Measurements from ENCODE around the gene BRCA2. TPM values are rescaled to one million over a fixed set of nuclear protein-coding genes. Genes with fewer than 3 reads are reported as not detected.

Gene BRCA2
- polyA plus RNA-seq, 1 experiment, result 0.91 TPM

DNA sequence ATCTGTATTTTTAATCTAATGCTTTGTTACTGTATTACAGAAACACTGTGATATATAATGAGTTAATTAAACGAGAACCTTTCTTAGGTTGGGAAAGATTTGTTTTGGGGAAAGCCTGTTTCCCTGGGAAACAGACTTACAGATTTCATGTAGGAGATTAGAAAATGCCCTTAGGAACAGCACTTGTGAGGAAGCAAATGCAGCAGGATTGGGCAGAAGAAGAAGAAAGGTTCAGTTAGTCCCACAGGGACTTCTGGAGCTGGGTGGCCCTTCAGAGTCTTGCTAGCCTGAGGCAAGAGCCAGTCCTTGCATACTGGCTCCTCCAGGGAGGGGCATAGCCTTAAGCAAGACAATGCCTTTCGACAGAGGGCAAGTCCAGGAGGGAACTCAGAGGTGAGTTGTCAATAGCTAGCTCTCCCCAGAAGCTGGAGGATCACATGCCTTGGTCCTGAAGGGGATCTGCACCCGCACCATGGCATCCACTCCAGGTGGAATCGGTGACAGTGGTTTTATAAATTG, 75.9 kb downstream of the BRCA2 start:
- DNase-seq (ENCODE audit: low read depth), result no peak
- TF ChIP-seq, protein P1, sequence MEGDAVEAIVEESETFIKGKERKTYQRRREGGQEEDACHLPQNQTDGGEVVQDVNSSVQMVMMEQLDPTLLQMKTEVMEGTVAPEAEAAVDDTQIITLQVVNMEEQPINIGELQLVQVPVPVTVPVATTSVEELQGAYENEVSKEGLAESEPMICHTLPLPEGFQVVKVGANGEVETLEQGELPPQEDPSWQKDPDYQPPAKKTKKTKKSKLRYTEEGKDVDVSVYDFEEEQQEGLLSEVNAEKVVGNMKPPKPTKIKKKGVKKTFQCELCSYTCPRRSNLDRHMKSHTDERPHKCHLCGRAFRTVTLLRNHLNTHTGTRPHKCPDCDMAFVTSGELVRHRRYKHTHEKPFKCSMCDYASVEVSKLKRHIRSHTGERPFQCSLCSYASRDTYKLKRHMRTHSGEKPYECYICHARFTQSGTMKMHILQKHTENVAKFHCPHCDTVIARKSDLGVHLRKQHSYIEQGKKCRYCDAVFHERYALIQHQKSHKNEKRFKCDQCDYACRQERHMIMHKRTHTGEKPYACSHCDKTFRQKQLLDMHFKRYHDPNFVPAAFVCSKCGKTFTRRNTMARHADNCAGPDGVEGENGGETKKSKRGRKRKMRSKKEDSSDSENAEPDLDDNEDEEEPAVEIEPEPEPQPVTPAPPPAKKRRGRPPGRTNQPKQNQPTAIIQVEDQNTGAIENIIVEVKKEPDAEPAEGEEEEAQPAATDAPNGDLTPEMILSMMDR (IDR thresholded peaks at IDR 0.05; ENCODE audit: insufficient read depth, low read depth, low read length), result no peak
- ChIA-PET CTCF (interaction anchor here (0.7 to 1.0 kb wide), 2 partner anchors 10 to 195 kb away, joined by 4 read pairs; partner anchors contain the start of gene PDS5B), POLR2A (no interaction called here)
- no peaks in the 10 kb centered on the region for H3K36me3 ChIP-seq (ENCODE audit: control insufficient read depth, insufficient read depth, low read length)
- no peaks in the 10 kb centered on the region for H3K27me3 ChIP-seq (ENCODE audit: control insufficient read depth, insufficient read depth, low read length)
- H3K4me3 ChIP-seq (ENCODE audit: low read depth, low read length), result no peak overlapping the region

DNA sequence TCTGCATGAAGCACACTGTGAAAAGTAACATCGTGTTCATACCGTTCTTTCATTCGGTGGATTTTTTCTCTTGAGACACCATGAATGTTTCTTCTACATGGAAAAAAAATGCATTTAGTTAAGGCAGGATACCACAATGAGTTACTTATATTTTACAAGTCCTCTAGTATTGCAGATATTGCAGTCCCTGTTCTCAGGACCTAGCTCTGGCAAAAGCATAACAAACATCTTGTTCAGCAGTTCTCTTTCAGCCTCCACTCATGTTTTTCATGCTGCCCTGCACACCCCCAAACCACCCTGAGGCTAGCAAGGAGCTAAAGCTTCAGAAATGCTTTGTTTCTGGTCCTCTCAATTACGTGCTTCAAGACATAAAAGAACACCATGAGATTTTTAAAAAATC, 87.8 kb downstream of the BRCA2 start:
- POLR2A ChIA-PET, result no interaction called here
- no peak for DNase-seq (ENCODE audit: low read depth)
- H3K36me3 ChIP-seq (ENCODE audit: control insufficient read depth, insufficient read depth, low read length), result no peaks in the 10 kb centered on the region
- no peaks in the 10 kb centered on the region for H3K27me3 ChIP-seq (ENCODE audit: control insufficient read depth, insufficient read depth, low read length)
- CTCF ChIA-PET, result interaction anchor here (1.0 to 1.1 kb wide), 2 partner anchors 10 to 12 kb away, joined by 3 read pairs; no protein-coding TSS in a partner anchor
- no peak overlapping the region for H3K4me3 ChIP-seq (ENCODE audit: low read depth, low read length)
- TF ChIP-seq, protein P1 (IDR thresholded peaks at IDR 0.05; ENCODE audit: insufficient read depth, low read depth, low read length), result no peak

DNA sequence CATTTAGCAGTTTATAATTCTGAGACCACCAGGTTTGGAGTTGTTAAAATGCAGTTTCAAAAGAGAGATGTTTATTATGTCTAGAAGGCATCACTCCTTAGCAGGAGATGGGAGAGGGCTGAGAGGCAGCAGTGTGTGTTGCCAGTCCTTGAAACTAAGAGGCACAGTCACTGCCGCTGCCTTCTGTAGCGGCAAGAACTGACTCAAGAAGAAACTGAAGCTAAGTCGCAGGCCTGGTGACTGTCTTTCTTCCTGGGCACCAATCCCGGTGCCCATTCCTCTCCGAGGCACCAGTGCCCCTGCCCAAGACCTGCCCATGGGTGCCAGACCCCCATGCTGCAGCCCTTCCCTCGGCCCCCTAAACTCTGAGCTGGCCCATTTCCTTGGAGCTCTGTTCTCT, 92.5 kb downstream of the BRCA2 start:
- Histone ChIP-seq H3K4me3 (ENCODE audit: low read depth, low read length) (no peak overlapping the region), H3K36me3 (ENCODE audit: control insufficient read depth, insufficient read depth, low read length) (no peaks in the 10 kb centered on the region), H3K27me3 (ENCODE audit: control insufficient read depth, insufficient read depth, low read length) (no peaks in the 10 kb centered on the region)
- TF ChIP-seq, protein P1 (IDR thresholded peaks at IDR 0.05; ENCODE audit: insufficient read depth, low read depth, low read length), result no peak
- ChIA-PET POLR2A (no interaction called here), CTCF (interaction anchor here (2.0 kb wide), 1 partner anchor 11 kb away, joined by 6 read pairs; no protein-coding TSS in a partner anchor)
- DNase-seq (ENCODE audit: low read depth), result no peak

DNA sequence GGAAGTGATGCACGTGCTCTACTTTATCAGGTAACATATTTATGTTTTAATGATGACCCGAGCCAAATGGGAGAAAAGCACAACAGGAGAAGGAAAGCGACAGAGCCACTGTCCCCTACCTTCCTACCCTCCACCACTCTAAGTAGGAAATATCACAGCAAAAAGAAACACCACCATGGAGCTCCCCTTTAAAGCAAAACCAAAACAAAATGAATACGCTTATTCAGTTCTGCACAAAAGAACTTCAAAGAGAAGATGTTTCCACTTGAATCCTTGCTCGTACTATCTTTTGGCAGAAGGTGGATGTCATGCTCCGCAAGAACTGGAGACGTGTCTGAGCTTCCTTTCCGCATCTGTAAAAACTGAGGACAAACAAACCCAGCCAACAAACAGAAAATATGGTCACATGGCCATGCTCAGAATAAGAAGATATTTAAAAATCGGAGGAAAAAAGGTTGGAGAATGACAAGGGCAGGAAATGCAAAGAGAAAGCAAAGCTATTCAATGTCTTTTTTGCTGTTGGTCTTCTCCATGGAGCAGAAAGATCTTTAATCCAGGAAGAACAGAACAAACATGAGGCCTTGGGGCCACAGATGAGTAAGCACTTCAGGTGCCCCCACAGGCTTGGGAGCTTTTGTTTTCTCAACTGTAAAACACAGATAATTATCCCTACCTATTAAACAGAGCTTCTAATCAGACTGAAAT, 93.1 kb downstream of the BRCA2 start:
- TF ChIP-seq, protein P1 (IDR thresholded peaks at IDR 0.05; ENCODE audit: insufficient read depth, low read depth, low read length), result no peak
- H3K27me3 ChIP-seq (ENCODE audit: control insufficient read depth, insufficient read depth, low read length), result no peaks in the 10 kb centered on the region
- no peak overlapping the region for H3K4me3 ChIP-seq (ENCODE audit: low read depth, low read length)
- POLR2A ChIA-PET, result no interaction called here
- CTCF ChIA-PET, result interaction anchor here (1.4 to 2.0 kb wide), 2 partner anchors 11 to 35 kb away, joined by 4 to 6 read pairs; no protein-coding TSS in a partner anchor
- no peak for DNase-seq (ENCODE audit: low read depth)
- H3K36me3 ChIP-seq (ENCODE audit: control insufficient read depth, insufficient read depth, low read length), result no peaks in the 10 kb centered on the region

DNA sequence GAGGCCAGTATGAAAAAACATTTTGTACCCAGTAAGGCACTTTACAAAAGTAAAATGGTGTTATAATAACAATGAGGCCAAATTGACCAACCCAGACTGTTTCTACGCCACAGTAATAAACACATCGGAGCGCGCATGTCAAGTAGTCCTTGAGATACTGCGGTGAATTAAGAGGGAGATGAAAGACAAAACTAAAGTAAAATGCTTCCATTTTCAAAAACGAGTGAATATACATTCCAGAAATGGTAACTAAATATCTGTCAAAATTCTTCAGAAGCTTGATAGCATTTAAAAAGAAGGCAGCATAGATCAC, 93.6 kb downstream of the BRCA2 start:
- Histone ChIP-seq H3K27me3 (ENCODE audit: control insufficient read depth, insufficient read depth, low read length) (no peaks in the 10 kb centered on the region), H3K36me3 (ENCODE audit: control insufficient read depth, insufficient read depth, low read length) (no peaks in the 10 kb centered on the region), H3K4me3 (ENCODE audit: low read depth, low read length) (no peak overlapping the region)
- TF ChIP-seq, protein P1 (IDR thresholded peaks at IDR 0.05; ENCODE audit: insufficient read depth, low read depth, low read length), result no peak
- POLR2A ChIA-PET, result no interaction called here
- no peak for DNase-seq (ENCODE audit: low read depth)
- CTCF ChIA-PET, result interaction anchor here (1.4 to 2.0 kb wide), 2 partner anchors 12 to 34 kb away, joined by 4 to 6 read pairs; no protein-coding TSS in a partner anchor
